Naive thymus-derived CD4-positive, alpha-beta T cell (primary cell): ENCODE measurements around the gene ADAT3. TPM values are rescaled to one million over a fixed set of nuclear protein-coding genes. Genes with fewer than 3 reads are reported as not detected.
A peak's percentile ranks its signal among the peaks of the same experiment; 100 is the strongest.

Source experiments
- ATAC-seq: fragments of 150-1000 bp; cut with Tn5 transposase; 2 replicates; pipeline ENCODE4 v1.10.0; 2021; ENCODE audit warnings: mild to moderate bottlenecking, moderate library complexity
- CTCF ChIA-PET: fragments of 350-600 bp; sonication (Branson Sonifier 250); formaldehyde crosslinking; loops from one replicate; lab custom pipeline; 2021; ENCODE audit warnings: antibody characterized with exemption; lab: Charles Lee
- POLR2A ChIA-PET: fragments of 350-600 bp; sonication (Branson Sonifier 250); formaldehyde crosslinking; loops from one replicate; lab custom pipeline; 2021; ENCODE audit warnings: antibody characterized with exemption, inconsistent platforms; lab: Charles Lee
- DNase-seq, 9 donors: peaks; one replicate each; pipeline versions ENCODE4 v3.0.0 to v3.0.0-alpha.2; 2020 to 2022; ENCODE audit warnings: mixed read lengths in 1 of 9
- H3K27ac ChIP-seq: one replicate; pipeline ENCODE4 v1.7.0; 2013; ENCODE audit warnings: mild to moderate bottlenecking, low read depth, low read length, moderate library complexity
- H3K27me3 ChIP-seq, 2 donors: one replicate each; pipeline ENCODE4 v1.7.0; 2013; ENCODE audit warnings: low read length in 2 of 2, mild to moderate bottlenecking in 2 of 2, moderate library complexity in 2 of 2; ENCODE audit not compliant: control insufficient read depth in 2 of 2, insufficient read depth in 2 of 2
- H3K36me3 ChIP-seq, 3 experiments: 1 replicate in 2 of 3; 2 replicates in 1 of 3; pipeline ENCODE4 v1.7.0; 2013; ENCODE audit warnings: low read length in 3 of 3, mild to moderate bottlenecking in 3 of 3, moderate library complexity in 1 of 3; ENCODE audit not compliant: insufficient read depth in 3 of 3, control insufficient read depth in 2 of 3
- H3K4me1 ChIP-seq, 2 donors: one replicate each; pipeline ENCODE4 v1.7.0; 2013; ENCODE audit warnings: low read length in 2 of 2, mild to moderate bottlenecking in 2 of 2, moderate library complexity in 1 of 2; ENCODE audit not compliant: control insufficient read depth in 2 of 2, insufficient read depth in 2 of 2
- H3K4me3 ChIP-seq: 2 replicates; pipeline ENCODE4 v1.7.0; 2013; ENCODE audit warnings: mild to moderate bottlenecking, low read length
- H3K9me3 ChIP-seq, 3 experiments: 1 replicate in 2 of 3; 2 replicates in 1 of 3; pipeline ENCODE4 v1.7.0; 2013; ENCODE audit warnings: low read length in 3 of 3; ENCODE audit not compliant: control insufficient read depth in 2 of 3
- H3K27ac Mint-ChIP-seq, 9 donors: one replicate each; pipeline ENCODE4 v1.8.0; 2020 to 2022; ENCODE audit warnings: mixed read lengths in 9 of 9, mild to moderate bottlenecking in 8 of 9, moderate library complexity in 5 of 9, inconsistent platforms in 2 of 9
- H3K27me3 Mint-ChIP-seq, 5 donors: one replicate each; pipeline ENCODE4 v1.8.0; 2021 to 2022; ENCODE audit warnings: mixed read lengths in 5 of 5, mild to moderate bottlenecking in 1 of 5
- H3K36me3 Mint-ChIP-seq, 5 donors: one replicate each; pipeline ENCODE4 v1.8.0; 2020 to 2022; ENCODE audit warnings: mixed read lengths in 5 of 5, mild to moderate bottlenecking in 3 of 5, inconsistent platforms in 1 of 5
- H3K4me1 Mint-ChIP-seq, 7 donors: one replicate each; pipeline ENCODE4 v1.8.0; 2020 to 2022; ENCODE audit warnings: mixed read lengths in 7 of 7, mild to moderate bottlenecking in 3 of 7, inconsistent platforms in 1 of 7
- H3K4me3 Mint-ChIP-seq, 10 donors: one replicate each; pipeline ENCODE4 v1.8.0; 2020 to 2022; ENCODE audit warnings: mild to moderate bottlenecking in 10 of 10, mixed read lengths in 10 of 10, moderate library complexity in 6 of 10, inconsistent platforms in 2 of 10
- H3K9me3 Mint-ChIP-seq, 11 donors: one replicate each; pipeline ENCODE4 v1.8.0; 2020 to 2022; ENCODE audit warnings: mixed read lengths in 11 of 11, mild to moderate bottlenecking in 4 of 11, inconsistent platforms in 1 of 11, moderate library complexity in 1 of 11
- intact Hi-C, 2 donors: fragments of 100-400 bp; cut with micrococcal nuclease; formaldehyde crosslinking; loops; one replicate each; pipeline ENCODE4 v1.15.1; 2023
- polyA plus RNA-seq, 2 donors: library from polyadenylated mRNA; unstranded; fragments of 300-500 nt; fragmentation: Illumina TruSeq; gene quantifications; one replicate each; pipeline ENCODE4 v1.2.3, GENCODE V29; 2021
- total RNA-seq, 6 experiments: library from RNA in 5 of 6; stranded (reverse) in 5 of 6; gene quantifications; 1 replicate in 5 of 6; 2 replicates in 1 of 6; pipeline ENCODE4 v1.2.3 and lab custom pipeline; 2021 to 2026

The ADAT3 gene
- total and polyA plus RNA-seq, 7 experiments from 2014 or later = 2.2 to 13.5 (median 5.9) TPM

DNA sequence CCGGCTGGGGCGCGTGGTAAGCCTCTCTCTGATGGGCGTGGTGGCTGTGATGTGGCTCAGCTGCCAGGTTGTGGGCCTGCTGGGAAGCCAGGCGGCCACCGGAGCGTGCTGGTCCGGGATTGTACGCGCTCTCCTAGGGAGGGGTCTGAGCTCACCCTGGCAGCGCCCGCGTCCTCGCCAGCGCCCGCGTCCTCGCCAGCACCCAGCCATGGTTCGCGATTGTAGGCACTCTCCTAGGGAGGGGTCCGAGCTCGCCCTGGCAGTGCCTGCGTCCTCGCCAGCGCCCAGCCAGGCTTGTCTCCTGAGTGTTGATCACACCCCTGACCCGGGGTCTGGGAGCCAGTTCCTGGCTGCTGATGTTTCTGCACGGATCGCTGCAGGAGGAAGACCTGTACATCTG lies 13.8 kb downstream of the ADAT3 start:
- H3K36me3 ChIP-seq = peaks cover 0 to 45% (median 0%) of the 10 kb centered on the region in 3 experiments

DNA sequence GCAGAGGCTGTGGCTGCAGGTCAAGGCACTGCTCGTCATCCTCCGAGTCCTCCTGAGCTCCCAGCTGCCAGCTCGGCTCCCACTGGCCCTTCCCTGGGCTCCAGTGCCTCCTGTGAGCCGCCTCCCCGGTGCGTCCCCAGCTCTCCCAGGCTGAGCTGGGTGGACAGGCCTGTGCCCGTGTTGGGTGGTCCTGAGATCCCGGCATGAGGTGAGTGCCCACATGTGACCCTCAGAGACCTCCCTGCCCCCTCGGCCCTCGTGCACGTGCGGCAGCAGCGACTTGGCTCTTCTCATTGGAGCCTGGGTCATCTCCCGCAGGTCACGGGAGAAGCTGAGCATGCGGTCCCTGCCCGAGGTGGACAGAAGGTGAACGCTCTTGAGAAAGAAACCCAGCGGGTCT lies 15.4 kb downstream of the ADAT3 start:
- intact Hi-C loops = no loop called here
- Mint-ChIP-seq H3K9me3 (no peaks in the 10 kb centered on the region), H3K4me3 (no peak overlapping the region), H3K36me3 (peaks cover 0 to 12% (median 0%) of the 10 kb centered on the region in 5 donors), H3K27ac (no peak overlapping the region), H3K4me1 (peaks cover 0 to 11% (median 0%) of the 10 kb centered on the region in 7 donors), H3K27me3 (no peaks in the 10 kb centered on the region)
- DNase-seq (no peak), ATAC-seq (no peak)
- Histone ChIP-seq H3K4me3 (no peak overlapping the region), H3K27ac (no peak overlapping the region), H3K9me3 (no peaks in the 10 kb centered on the region), H3K36me3 (peaks cover 0 to 50% (median 0%) of the 10 kb centered on the region in 3 experiments), H3K4me1 (no peaks in the 10 kb centered on the region), H3K27me3 (no peaks in the 10 kb centered on the region)
- ChIA-PET CTCF (no interaction called here), POLR2A (interaction anchor here (0.8 kb wide), 1 partner anchor 7 kb away, joined by 3 read pairs; no protein-coding TSS in a partner anchor)

More for the DNA sequence above, 13.8 kb downstream of the ADAT3 start:
- H3K27me3 Mint-ChIP-seq = no peaks in the 10 kb centered on the region
- ChIA-PET POLR2A (interaction anchor here (0.6 to 0.7 kb wide), 3 partner anchors 10 to 176 kb away, joined by 3 to 8 read pairs (median 5); no protein-coding TSS in a partner anchor), CTCF (interaction anchor here (0.6 kb wide), 1 partner anchor 32 kb away, joined by 4 read pairs; no protein-coding TSS in a partner anchor)
- peaks cover 0 to 11% (median 0%) of the 10 kb centered on the region in 7 donors for H3K4me1 Mint-ChIP-seq
- Histone ChIP-seq H3K27ac (no peak overlapping the region), H3K4me1 (no peaks in the 10 kb centered on the region), H3K27me3 (no peaks in the 10 kb centered on the region), H3K9me3 (no peaks in the 10 kb centered on the region), H3K4me3 (no peak overlapping the region)
- H3K36me3 Mint-ChIP-seq = peaks cover 0 to 12% (median 0%) of the 10 kb centered on the region in 5 donors
- no peak overlapping the region for H3K27ac Mint-ChIP-seq
- no peak for DNase-seq
- H3K4me3 Mint-ChIP-seq = no peak overlapping the region
- no peaks in the 10 kb centered on the region for H3K9me3 Mint-ChIP-seq
- intact Hi-C loops = no loop called here
- ATAC-seq = no peak

DNA sequence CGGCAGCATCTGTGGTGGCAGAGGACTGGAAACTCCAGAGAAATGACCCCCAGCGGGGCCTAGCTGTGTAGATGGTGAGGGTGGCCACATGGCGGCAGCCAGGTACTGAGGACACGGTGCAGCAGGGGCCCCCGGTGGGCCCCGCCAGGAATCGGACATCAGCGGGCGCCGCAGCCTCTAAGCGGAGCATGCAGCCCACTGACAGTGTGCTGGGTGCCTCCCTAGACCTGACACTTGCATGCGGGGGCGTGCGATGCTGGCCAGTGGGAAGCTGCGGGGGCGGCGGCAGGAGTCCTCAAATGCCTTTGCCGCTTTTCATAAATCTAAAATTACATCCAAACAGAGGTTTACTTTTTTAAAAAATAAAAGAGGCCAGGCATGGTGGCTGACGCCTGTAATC lies 16.1 kb downstream of the ADAT3 start:
- no peak overlapping the region for H3K4me3 Mint-ChIP-seq
- Histone ChIP-seq H3K4me1 (no peaks in the 10 kb centered on the region), H3K4me3 (no peak overlapping the region), H3K27me3 (no peaks in the 10 kb centered on the region), H3K27ac (no peak overlapping the region), H3K36me3 (peaks cover 0 to 50% (median 0%) of the 10 kb centered on the region in 3 experiments), H3K9me3 (no peaks in the 10 kb centered on the region)
- peaks cover 0 to 12% (median 0%) of the 10 kb centered on the region in 5 donors for H3K36me3 Mint-ChIP-seq
- ATAC-seq (no peak), DNase-seq (no peak)
- no peaks in the 10 kb centered on the region for H3K9me3 Mint-ChIP-seq
- no peak overlapping the region for H3K27ac Mint-ChIP-seq
- CTCF ChIA-PET = no interaction called here
- H3K4me1 Mint-ChIP-seq = peaks cover 0 to 11% (median 0%) of the 10 kb centered on the region in 7 donors
- no peaks in the 10 kb centered on the region for H3K27me3 Mint-ChIP-seq
- POLR2A ChIA-PET = no interaction called here
- intact Hi-C loops = no loop called here

DNA sequence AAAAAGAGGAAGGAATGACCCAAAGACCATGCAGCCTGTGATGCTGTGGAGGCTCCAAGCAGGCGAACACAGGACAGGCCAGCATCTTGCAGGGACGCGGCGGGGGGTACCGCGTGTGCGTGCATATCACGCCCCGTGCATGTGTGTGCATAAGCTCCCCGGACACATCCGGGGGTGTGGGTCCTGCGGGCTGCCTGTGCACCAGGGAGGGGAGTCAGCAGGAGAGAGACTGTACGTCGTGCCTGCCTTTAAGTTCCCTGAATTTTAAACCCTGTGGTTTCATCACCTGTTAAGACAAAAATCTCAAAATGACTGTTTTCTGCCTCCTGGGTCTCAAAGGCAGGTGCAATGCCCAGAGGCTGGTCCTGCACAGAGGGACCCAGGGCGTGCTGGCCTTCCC lies 16.6 kb downstream of the ADAT3 start:
- ATAC-seq = no peak

DNA sequence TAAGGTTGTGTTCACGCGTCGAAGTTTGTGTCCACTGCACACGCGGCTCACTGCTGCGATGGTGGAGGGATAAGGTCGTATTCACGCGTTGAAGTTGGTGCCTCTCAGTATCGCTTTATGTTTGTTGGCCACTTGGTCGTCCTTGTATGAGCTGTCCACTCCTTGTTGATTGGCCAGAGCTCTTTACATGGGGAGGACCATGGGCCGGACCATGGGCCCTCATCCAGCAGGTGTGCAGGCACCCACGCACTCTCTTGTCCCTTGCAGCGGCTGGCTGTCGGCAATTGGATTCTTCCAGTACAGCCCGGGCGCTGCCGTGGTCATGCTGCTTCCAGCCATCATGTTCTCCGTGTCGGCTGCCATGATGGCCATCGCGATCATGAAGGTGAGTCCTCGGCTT lies 17.6 kb downstream of the ADAT3 start:
- peaks cover 0 to 3% (median 0%) of the 10 kb centered on the region in 11 donors for H3K9me3 Mint-ChIP-seq
- ChIA-PET CTCF (no interaction called here), POLR2A (no interaction called here)
- H3K36me3 Mint-ChIP-seq = peaks cover 0 to 12% (median 0%) of the 10 kb centered on the region in 5 donors
- no peak overlapping the region for H3K4me3 Mint-ChIP-seq
- ATAC-seq (no peak), DNase-seq (no peak)
- H3K27ac Mint-ChIP-seq = peak overlapping the region in 1 of 9 donors; percentile 82
- peaks cover 0 to 16% (median 4%) of the 10 kb centered on the region in 7 donors for H3K4me1 Mint-ChIP-seq
- H3K27me3 Mint-ChIP-seq = no peaks in the 10 kb centered on the region
- intact Hi-C loops = loop anchor here in 1 of 2 donors (1.0 kb wide), 1 partner anchor 18 kb away; the partner anchor contains the start of genes ADAT3 and SCAMP4
- no peaks in the 10 kb centered on the region for H3K27me3 ChIP-seq
- H3K36me3 ChIP-seq = peaks cover 0 to 46% (median 0%) of the 10 kb centered on the region in 3 experiments
- no peaks in the 10 kb centered on the region for H3K9me3 ChIP-seq
- no peak overlapping the region for H3K27ac ChIP-seq
- H3K4me1 ChIP-seq = no peaks in the 10 kb centered on the region
- no peak overlapping the region for H3K4me3 ChIP-seq

More for the DNA sequence above, 16.6 kb downstream of the ADAT3 start:
- POLR2A ChIA-PET = no interaction called here
- H3K9me3 Mint-ChIP-seq = no peaks in the 10 kb centered on the region
- Histone ChIP-seq H3K27me3 (no peaks in the 10 kb centered on the region), H3K4me1 (no peaks in the 10 kb centered on the region), H3K9me3 (no peaks in the 10 kb centered on the region), H3K36me3 (peaks cover 0 to 50% (median 0%) of the 10 kb centered on the region in 3 experiments), H3K27ac (no peak overlapping the region), H3K4me3 (no peak overlapping the region)
- no peaks in the 10 kb centered on the region for H3K27me3 Mint-ChIP-seq
- DNase-seq = no peak
- H3K4me3 Mint-ChIP-seq = no peak overlapping the region
- peaks cover 0 to 11% (median 0%) of the 10 kb centered on the region in 7 donors for H3K4me1 Mint-ChIP-seq
- no peak overlapping the region for H3K27ac Mint-ChIP-seq
- CTCF ChIA-PET = no interaction called here
- peaks cover 0 to 12% (median 0%) of the 10 kb centered on the region in 5 donors for H3K36me3 Mint-ChIP-seq
- intact Hi-C loops = no loop called here

DNA sequence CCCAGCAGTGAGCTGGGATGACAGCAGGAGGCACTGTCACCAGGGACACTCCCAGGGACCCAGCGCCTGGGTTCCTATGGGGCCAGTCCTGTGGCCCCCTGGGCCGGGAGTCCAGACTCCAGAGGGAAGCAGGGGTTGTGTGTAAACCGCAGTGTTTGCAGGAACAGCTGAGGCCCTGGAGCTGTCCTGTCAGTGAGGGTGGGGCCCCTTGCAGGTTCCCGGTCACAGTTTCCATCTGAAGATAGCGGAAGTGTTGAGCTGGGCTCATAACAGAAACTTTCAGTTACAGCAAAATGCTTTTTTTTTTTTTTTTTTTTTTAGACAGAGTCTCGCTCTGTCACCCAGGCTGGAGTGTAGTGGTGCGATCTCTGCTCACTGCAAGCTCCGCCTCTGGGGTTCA lies 18.1 kb downstream of the ADAT3 start:
- H3K4me3 Mint-ChIP-seq = no peak overlapping the region
- Histone ChIP-seq H3K36me3 (peaks cover 0 to 41% (median 0%) of the 10 kb centered on the region in 3 experiments), H3K27ac (no peak overlapping the region), H3K4me3 (no peak overlapping the region), H3K27me3 (no peaks in the 10 kb centered on the region), H3K4me1 (no peaks in the 10 kb centered on the region), H3K9me3 (no peaks in the 10 kb centered on the region)
- CTCF ChIA-PET = interaction anchor here (0.7 kb wide), 1 partner anchor 229 kb away, joined by 3 read pairs; no protein-coding TSS in a partner anchor
- H3K36me3 Mint-ChIP-seq = peaks cover 0 to 9% (median 0%) of the 10 kb centered on the region in 5 donors
- H3K27ac Mint-ChIP-seq = peak overlapping the region in 2 of 9 donors; percentile 56 to 82
- intact Hi-C loops = loop anchor here in 1 of 2 donors (1.0 kb wide), 1 partner anchor 18 kb away; the partner anchor contains the start of genes ADAT3 and SCAMP4
- POLR2A ChIA-PET = interaction anchor here (0.6 kb wide), 1 partner anchor 133 kb away, joined by 3 read pairs; no protein-coding TSS in a partner anchor
- peak in 3 of 9 donors; percentile 26 to 44 (median 33) for DNase-seq
- peak; percentile 54 for ATAC-seq
- H3K27me3 Mint-ChIP-seq = no peaks in the 10 kb centered on the region
- H3K4me1 Mint-ChIP-seq = peaks cover 0 to 20% (median 8%) of the 10 kb centered on the region in 7 donors
- peaks cover 0 to 4% (median 0%) of the 10 kb centered on the region in 11 donors for H3K9me3 Mint-ChIP-seq
